ENCODE data around the gene DHRS4.
A peak's percentile ranks its signal among the peaks of the same experiment; 100 is the strongest.
"Not testable (repeated sequence)": the region's sequence is repeated elsewhere in the genome, so short reads cannot be mapped to it uniquely, and the experiment has no call there.

The DHRS4 gene

DNA sequence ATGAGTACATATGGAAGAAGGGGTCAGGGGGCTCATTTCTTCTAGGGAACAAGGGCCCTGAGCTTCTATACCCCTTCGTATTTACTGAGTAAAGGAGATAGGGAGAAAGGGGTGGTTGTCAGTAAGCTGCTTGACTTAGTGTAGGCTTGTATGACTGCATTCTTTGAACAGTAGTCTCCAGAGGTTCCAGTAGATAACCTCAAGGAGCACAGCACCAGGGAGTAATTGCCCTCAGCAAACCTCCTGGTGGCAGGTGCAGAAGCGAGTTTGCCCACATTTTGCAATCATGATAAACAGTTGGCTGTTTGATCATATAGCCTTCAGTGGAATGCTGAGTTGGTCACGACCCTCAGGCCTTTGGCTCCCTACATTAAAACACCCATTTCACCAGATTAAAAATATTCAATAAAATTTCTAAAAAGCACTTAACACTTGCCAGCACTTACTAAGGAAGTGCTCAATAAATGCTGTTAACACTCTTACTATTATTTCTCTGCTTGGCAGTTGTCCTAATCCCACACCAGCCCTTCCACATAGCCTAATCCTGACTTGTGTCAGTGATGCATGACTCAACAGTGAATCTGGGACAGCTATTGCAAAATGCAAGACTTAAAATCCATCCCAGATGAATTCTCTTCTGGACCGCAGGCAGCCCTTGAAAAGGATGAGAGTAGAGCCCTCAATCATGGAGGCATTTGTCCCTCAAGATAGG lies 31.5 kb downstream of the DHRS4 start:
- DNase-seq (ENCODE audit: low spot score): no peak

DNA sequence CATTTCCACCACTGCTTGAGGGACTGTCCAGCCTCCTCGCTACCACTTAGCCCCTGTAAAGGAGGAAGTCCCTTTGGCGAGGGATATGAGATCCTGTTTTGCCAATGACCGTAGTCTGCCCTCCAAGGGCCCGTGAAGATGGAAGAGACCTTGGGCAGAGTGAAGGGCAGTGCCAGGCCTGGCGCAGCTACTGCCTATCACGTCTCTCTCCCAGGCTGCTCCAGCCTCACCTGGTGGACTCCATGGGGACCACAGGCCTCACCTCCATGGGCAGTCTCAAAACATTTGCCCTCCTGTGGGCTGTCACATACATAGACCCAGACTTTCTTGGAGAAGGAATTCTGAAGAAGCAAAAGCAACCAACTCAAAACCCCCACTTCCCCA lies 34.6 kb downstream of the DHRS4 start:
- not testable (repeated sequence) for DNase-seq (ENCODE audit: low spot score)

DNA sequence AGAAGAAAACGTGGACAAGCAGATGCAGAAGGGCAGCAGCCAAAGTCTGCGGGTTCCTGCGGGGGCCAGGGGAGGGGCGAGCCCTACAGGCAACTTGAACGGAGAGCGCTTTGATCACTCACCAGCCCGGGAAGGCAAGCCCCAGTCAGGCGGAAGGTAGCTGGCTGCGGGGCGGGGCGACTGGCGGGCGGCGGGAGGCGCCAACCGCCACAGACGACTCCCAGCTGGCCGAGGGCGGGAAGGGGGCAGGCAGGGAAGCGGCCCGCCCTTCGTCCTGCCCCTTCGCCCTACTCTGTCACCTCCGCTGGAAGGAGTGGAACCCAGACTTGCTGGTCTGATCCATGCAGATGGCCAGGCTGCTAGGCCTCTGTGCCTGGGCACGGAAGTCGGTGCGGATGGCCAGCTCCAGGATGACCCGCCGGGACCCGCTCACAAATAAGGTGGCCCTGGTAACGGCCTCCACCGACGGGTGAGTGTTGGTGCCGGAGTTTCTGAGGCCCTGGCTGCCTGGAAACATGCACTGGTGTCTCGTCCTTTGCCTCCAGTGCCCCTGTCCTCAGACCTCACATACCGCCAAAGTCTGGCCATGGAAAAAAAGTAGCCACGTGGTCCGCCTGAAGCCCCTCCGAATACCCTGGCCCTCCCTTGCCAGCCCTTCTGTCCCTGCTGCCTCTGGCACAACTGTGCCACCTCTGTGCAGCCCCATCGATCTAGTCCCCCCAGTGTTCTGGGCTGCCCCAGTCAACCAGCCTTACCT lies 35.2 kb downstream of the DHRS4 start, which contains the start of gene DHRS4L2:
DHRS4L2 (plus strand) TSS at position 323 of the 757 bp plus-strand sequence; CDS start at position 342, 19 bp downstream.
- peak; percentile 87 for DNase-seq (ENCODE audit: low spot score)

DNA sequence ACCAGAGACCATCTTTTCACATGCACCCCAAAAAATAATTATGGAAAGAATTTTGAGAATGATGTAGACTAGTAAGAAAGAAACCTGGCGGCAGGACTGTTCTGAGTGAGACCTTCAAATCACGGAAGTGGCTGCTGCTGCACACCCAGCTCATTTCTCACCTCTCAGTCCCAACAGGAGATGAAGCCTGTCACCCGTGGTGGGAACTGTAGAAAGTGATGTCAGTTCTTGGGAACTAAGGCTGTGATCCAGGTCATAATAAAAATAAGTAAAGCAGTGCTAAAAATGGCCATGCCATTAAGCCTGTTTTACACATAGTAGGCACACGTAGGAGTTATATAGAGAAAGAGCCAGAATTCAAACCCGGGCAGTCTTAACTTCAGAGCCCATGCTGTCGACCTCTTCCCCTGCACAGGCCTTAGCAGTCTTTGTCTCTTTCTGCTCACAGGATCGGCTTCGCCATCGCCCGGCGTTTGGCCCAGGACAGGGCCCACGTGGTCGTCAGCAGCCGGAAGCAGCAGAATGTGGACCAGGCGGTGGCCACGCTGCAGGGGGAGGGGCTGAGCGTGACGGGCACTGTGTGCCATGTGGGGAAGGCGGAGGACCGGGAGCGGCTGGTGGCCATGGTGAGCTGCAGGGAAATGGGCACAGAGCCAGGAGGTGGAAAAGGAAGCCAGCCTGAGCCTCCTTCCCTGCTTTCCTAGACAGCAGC lies 36.3 kb downstream of the DHRS4 start:
- DNase-seq (ENCODE audit: low spot score): not testable (repeated sequence)

DNA sequence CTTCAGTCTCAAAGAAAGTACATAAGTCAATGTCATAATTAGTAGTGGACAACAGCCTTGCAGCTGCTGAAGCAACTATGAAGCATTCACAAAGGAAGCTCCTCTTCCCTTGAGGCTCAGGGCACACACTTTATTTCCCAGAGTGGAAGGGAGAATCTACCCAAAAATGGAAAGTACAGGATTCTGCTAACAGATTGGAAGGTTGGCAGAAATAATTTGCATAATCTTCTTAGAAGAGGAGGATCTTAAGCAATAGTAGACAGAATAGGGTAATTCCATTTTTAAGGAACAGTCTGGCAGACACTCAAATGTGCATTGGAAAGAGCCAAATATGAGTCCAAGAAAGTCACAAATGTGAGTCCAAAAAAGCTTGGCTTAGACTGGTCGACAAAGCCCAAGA lies 37.4 kb downstream of the DHRS4 start:
- not testable (repeated sequence) for DNase-seq (ENCODE audit: low spot score)

DNA sequence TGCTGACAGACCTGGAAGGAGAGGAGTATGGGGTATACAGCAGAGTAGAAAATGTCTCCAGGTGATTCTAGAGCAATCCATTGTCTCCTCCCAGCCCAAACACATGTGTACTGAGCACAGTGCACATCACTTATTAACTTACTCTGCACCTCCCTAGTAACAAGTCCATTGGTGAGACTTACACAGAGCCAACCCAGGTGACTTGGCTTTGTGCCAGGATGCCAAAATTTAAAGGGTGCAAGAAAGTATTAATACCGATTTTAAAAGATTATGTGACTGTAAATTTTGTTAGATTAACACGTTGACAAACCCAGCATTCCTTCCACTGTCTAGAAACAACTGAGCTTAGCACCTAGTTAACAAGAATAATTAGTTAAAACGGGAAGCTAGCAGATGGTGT lies 39.5 kb downstream of the DHRS4 start:
- not testable (repeated sequence) for DNase-seq (ENCODE audit: low spot score)

DNA sequence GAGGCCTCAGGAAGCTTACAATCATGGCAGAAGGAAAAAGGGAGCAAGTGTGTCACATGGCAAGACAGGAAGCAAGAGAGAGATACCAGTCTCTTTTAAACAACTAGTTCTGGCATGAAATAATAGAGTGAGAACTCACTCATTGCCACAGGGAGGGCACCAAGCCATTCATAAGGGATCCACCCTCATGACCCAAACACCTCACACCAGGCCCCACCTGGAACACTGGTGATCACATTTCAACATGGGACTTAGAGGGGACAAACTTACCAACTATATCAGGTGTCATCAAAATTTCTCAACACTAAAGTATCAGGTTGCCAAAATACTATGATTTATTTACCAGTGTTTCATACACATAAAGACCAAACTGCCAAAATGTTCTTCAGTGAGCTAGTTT lies 42.4 kb downstream of the DHRS4 start:
- DNase-seq (ENCODE audit: low spot score): not testable (repeated sequence)

DNA sequence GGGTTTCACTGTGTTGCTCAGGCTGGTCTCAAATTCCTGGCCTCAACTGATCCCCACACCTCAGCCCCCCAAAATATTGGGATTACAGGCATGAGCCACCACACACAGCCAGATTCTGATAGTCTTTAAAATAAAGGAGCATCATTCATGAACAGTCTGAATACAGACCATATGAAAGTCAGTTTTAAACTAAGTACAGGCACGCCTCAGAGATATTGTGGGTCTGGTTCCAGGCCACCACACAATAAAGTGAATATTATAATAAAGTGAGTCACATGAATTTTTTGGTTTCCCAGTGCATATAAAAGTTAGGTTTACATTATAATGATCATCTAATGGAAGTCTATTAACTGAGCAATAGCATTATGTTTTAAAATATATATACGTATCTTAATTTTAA lies 43.3 kb downstream of the DHRS4 start:
- DNase-seq (ENCODE audit: low spot score): not testable (repeated sequence)

DNA sequence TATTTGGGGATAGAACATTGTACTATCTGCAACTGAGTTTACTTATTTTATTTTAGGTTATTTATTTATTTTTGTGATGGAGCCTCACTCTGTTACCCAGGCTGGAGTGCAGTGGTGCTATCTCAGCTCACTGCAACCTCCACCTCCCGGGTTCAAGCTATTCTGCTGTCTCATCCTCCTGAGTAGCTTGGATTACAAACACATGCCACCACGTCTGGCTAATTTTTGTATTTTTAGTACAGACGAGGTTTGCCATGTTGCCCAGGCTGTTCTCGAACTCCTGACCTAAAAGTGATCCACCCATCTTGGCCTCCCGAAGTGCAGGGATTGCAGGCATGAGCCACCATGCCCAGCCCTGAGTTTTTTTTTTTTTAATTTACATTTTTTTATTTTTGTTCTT lies 46.1 kb downstream of the DHRS4 start:
- DNase-seq (ENCODE audit: low spot score): not testable (repeated sequence)

DNA sequence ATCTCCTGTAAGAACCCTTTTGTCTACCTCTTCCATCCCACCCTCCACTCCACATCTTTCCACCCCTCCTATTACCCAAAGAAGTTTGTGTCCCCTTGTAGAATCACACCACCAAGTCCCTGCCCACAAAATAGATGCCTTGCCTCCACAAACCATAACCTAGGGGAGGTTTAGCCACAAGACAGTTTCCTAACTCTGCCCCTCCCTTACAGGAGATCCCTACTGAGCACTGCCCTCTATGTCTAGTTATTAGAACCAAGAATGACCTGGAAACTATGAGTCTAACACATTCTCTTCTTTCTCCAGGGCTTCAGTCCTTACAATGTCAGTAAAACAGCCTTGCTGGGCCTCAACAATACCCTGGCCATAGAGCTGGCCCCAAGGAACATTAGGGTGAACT lies 47.5 kb downstream of the DHRS4 start:
- DNase-seq (ENCODE audit: low spot score): not testable (repeated sequence)

DNA sequence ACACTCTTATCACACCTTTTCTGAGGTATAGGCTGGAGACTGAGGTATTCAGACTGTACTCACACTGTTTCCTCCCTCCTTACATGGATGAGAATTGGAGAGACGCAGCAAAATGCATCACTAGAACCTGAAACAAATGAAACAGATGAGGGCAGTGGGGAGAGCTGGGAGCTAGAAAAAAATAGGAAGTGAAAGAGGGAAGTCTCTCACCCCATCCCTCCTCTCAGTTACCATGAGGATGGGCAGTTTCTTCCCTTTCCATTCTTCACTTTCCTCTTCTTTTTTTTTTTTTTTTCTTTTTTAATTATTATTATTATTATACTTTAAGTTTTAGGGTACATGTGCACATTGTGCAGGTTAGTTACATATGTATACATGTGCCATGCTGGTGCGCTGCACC lies 48.1 kb downstream of the DHRS4 start:
- DNase-seq (ENCODE audit: low spot score): not testable (repeated sequence)

DNA sequence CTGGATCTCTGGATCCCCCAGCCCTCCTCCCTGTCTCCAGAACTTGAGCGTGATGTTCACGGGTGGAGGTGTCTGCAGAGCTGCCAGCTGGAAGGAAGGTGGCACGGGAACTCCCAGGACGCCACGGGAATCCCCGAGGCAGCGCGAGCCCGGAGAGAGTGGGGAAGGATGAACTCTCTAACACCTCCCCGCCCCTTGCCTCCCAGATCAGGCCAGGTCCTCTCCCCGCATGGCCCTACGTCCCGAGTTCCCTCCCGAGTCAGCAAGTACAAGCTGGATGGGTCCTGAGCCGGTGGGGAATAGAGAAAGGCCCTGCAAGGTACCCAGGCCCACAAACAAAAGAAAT lies 52.9 kb downstream of the DHRS4 start:
- not testable (repeated sequence) for DNase-seq (ENCODE audit: low spot score)

DNA sequence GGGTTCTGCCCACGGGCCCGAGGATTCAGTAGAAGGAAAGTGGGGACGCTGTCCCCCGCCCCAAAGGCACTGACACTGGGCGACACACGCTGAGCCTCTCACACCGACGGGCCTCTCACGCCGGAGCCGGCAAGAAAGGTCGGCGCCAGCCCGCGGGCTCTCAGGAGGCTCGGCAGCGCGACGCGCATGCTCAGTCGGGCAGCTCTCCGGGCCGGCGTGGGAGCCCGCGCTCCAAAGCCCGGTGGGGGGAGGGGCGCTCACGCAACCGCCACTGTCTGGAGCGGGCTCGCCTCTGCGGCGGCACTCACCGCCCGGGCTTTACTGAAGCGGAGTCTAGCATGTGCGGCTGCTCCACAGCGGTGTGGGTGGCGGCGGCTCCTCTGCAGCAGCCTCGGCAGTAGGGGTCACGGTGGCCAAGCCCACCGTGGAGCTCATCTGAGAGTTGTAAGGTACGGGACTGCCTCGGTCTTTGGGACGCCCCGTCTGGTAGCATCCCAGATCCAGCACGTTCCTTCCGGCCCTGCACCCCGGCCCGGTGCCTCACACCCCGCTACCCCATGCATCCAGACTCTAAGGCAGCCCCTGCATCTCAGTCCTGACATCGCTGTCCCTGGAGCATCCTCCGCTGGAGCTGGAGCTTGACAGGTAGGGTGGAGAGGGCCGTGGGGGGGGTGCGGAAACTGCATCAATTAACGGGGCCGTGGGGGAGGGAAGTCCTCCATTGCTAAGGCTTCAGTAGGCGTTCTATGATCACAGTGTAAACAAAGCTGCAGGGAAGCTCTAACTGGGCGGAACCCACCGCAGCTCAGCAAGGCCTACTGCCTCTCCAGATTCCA lies 53.5 kb downstream of the DHRS4 start:
- DNase-seq (ENCODE audit: low spot score): peak; percentile 67

DNA sequence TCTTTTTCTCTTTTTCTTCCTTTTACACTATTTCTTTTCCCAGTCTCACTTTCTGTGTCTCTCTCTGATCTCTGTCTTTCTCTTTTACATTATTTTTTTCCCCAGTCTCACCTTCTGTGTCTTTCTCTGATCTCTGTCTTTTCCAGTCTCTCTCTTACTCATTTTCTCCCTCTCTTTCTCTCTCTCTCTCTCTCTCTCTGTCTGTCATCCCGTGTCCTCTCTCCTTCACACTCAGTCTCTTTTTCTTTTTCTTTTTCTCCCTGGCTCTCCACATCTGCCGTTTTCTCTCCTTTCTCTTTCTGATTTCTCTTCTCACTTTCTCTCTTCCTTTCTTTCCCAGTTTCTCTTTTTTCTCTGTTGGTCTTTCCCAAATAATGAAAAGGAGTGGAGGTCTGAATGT lies 57.5 kb downstream of the DHRS4 start:
- DNase-seq (ENCODE audit: low spot score): no peak

DNA sequence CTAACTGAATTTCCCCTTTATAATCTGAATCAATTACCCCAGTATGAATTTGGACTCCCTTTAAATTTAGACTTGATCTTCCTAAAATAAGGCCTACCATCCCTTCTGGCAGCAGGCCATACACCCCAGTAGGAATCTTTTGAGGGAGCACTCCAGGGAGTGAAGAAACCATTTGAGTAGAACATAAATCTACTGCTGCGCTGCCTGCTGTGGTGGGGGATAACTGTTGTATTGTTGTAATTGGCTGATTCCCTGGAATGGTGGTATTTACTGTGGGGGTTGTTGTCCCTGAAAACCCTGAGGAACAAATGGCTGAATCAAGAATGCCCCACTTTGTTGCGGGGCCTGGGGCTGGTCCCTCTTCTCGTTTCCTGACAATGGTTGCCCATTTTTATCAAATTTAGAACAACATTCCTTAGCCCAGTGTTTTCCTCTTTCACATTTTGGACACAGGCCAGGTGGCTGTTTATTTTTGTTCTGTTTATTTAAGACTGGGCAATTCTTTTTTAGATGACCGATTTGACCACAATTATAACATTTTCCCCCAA lies 59.2 kb downstream of the DHRS4 start:
- DNase-seq (ENCODE audit: low spot score): not testable (repeated sequence)

DNA sequence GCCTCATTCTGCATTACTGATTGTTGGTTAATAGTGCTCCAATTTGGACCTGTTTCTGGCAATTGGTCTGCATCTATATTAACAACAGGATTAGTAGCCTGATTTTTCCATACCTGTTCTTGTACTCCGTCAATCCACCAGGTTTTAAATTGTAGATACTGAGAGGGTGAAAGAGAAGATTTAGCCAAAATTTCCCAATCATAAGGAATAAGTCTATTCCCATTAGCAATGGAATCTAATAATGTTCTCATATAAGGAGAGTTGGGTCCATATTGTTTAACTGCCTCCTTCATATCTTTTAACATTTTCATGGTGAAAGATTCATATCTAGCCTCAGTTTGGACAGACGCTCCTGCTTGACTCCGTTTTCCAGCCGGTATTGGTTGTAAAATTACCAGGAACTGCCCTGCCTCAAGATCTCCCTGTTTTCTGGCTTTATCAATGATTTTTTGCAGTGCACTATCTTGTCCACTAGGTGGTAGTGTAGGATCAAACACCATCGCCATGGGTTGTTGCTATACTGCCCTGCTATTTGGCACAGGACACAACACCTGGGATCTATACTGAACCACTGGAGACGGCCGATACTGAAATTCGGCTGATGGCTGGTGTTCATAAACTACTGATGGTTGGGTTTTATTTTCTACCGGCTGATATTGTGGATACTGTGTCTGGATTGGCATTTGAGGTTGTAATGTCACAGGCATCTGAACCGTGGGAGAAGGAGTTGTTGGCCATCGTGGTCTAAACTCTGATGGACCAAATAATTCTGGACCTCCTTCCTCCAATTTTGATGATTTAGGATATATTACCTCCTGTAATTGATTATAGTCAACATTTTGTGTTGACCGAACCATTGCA lies 60.3 kb downstream of the DHRS4 start:
- peak; percentile 56 for DNase-seq (ENCODE audit: low spot score)

DNA sequence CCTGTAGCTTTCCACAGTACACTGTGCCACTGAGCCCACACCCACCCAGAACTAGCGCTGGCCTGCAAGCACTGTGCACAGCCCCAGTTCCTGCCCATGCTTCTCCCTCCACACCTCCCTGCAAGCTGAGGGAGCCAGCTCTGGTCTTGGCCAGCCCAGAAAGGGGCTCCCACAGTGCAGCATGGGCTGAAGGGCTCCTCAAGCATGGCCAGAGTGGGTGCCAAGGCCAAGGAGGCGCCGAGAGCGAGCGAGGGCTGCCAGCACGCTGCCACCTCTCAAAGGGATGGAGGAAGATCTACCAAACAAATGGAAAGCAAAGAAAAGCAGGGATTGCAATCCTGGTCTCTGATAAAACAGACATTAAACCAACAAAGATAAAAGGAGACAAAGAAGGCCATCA lies 62.2 kb downstream of the DHRS4 start:
- DNase-seq (ENCODE audit: low spot score): not testable (repeated sequence)
